SU-DHL-6 (cell line): ENCODE results near the gene ADIPOR2.

ENCODE experiments used
- H2AFZ ChIP-seq: fragments of 200-600 bp; sonication (generic); 2 replicates; pipeline ENCODE4 v1.6.1; 2014; ENCODE audit warnings: low read depth, mild to moderate bottlenecking, moderate library complexity, mixed read lengths, antibody characterized with exemption, low read length; ENCODE audit not compliant: severe bottlenecking
- H3F3A ChIP-seq: fragments of 200-600 bp; shearing (Covaris generic); 2 replicates; pipeline ENCODE4 v1.6.0; 2016; ENCODE audit warnings: antibody characterized with exemption, mild to moderate bottlenecking; ENCODE audit not compliant: insufficient read depth
- H3K27ac ChIP-seq: fragments of 200-600 bp; sonication (generic); 2 replicates; pipeline ENCODE4 v1.5.1; 2016; ENCODE audit warnings: low read depth, mild to moderate bottlenecking, low read length, moderate library complexity, mixed read lengths
- H3K27me3 ChIP-seq: fragments of 200-600 bp; sonication (generic), shearing (Covaris generic); 2 replicates; pipeline ENCODE4 v1.6.0; 2014; ENCODE audit warnings: mild to moderate bottlenecking, low read length
- H3K36me3 ChIP-seq: fragments of 200-600 bp; sonication (generic); 2 replicates; pipeline ENCODE4 v1.6.1; 2014; ENCODE audit warnings: mild to moderate bottlenecking, low read length, mixed read lengths
- H3K4me2 ChIP-seq: fragments of 300-600, 200-600 bp; shearing (Covaris generic), sonication (generic); 2 replicates; pipeline ENCODE4 v1.6.0; 2014; ENCODE audit warnings: low read length, low read depth, mild to moderate bottlenecking; ENCODE audit not compliant: poor library complexity, severe bottlenecking
- H3K4me3 ChIP-seq: fragments of 200-600 bp; sonication (generic); 2 replicates; pipeline ENCODE4 v1.5.1; 2014; ENCODE audit warnings: antibody characterized with exemption, low read length, mild to moderate bottlenecking, mixed read lengths; ENCODE audit not compliant: insufficient read depth, poor library complexity, severe bottlenecking
- H3K79me2 ChIP-seq: fragments of 200-600 bp; sonication (generic); 2 replicates; pipeline ENCODE4 v1.6.1; 2014; ENCODE audit warnings: mild to moderate bottlenecking, low read length, moderate library complexity; ENCODE audit not compliant: insufficient read depth
- H3K9ac ChIP-seq: fragments of 200-600 bp; sonication (generic); 2 replicates; pipeline ENCODE4 v1.7.0; 2014; ENCODE audit warnings: mild to moderate bottlenecking, low read length
- H3K9me2 ChIP-seq: fragments of 200-600 bp; sonication (generic); replicated peaks from 2 replicates; pipeline ENCODE4 v1.6.1; 2014; ENCODE audit warnings: low read length; ENCODE audit not compliant: insufficient read depth
- H3K9me3 ChIP-seq: fragments of 200-600 bp; sonication (generic); 2 replicates; pipeline ENCODE4 v1.6.1; 2014; ENCODE audit warnings: low read length, mixed read lengths; ENCODE audit not compliant: insufficient read depth
- H4K20me1 ChIP-seq: fragments of 200-600 bp; sonication (generic); 2 replicates; pipeline ENCODE4 v1.6.1; 2014; ENCODE audit warnings: low read depth, mild to moderate bottlenecking, antibody characterized with exemption, low read length, moderate library complexity, mixed read lengths
- EZH2phosphoT487 ChIP-seq: fragments of 200-600 bp; sonication (generic), shearing (Covaris generic); conservative IDR thresholded peaks from 2 replicates; pipeline ENCODE4 v1.6.1; 2018; ENCODE audit warnings: mild to moderate bottlenecking, antibody characterized with exemption, low read length, moderate library complexity, mixed read lengths
- TF ChIP-seq, protein P1 (sequence below): fragments of 200-600 bp; sonication (generic); IDR thresholded peaks from one replicate; pipeline ENCODE4 v1.5.1; 2017; ENCODE audit warnings: antibody characterized with exemption, mild to moderate bottlenecking, low read length, moderate library complexity; ENCODE audit not compliant: insufficient read depth, poor library complexity, severe bottlenecking

Gene ADIPOR2

DNA sequence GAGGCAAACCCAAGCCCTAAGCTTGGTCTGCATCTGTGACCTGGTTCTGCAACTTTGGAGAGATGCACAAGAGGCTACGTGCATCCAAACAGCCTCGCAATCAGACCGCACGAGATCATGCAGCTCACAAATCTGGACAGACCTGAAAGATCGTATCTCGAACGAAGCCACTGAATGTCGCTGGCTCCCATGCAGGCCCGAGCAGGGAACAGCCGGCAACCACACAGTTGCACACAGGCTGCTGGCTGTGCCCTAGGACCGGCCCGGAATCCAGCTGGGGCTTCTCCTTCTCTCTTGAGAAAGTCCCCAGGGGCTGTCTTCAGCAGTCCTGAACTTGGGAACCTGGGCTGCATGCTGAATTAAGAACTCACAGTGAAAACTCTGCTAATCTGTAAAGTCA lies 34.0 kb upstream of the ADIPOR2 start:
- H4K20me1 ChIP-seq = no peaks in the 10 kb centered on the region
- TF ChIP-seq EZH2phosphoT487 = no peak
- TF ChIP-seq, protein P1, sequence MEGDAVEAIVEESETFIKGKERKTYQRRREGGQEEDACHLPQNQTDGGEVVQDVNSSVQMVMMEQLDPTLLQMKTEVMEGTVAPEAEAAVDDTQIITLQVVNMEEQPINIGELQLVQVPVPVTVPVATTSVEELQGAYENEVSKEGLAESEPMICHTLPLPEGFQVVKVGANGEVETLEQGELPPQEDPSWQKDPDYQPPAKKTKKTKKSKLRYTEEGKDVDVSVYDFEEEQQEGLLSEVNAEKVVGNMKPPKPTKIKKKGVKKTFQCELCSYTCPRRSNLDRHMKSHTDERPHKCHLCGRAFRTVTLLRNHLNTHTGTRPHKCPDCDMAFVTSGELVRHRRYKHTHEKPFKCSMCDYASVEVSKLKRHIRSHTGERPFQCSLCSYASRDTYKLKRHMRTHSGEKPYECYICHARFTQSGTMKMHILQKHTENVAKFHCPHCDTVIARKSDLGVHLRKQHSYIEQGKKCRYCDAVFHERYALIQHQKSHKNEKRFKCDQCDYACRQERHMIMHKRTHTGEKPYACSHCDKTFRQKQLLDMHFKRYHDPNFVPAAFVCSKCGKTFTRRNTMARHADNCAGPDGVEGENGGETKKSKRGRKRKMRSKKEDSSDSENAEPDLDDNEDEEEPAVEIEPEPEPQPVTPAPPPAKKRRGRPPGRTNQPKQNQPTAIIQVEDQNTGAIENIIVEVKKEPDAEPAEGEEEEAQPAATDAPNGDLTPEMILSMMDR = no peak
- H3K79me2 ChIP-seq = no peaks in the 10 kb centered on the region
- H3K36me3 ChIP-seq = no peaks in the 10 kb centered on the region
- no peak overlapping the region for H3K27ac ChIP-seq
- H3K4me2 ChIP-seq = no peak overlapping the region
- H3K9me3 ChIP-seq = no peaks in the 10 kb centered on the region
- peaks cover 19% of the 10 kb centered on the region; the same call in 1 of the 2 replicates for H3F3A ChIP-seq
- no peak overlapping the region for H3K4me3 ChIP-seq
- no peak overlapping the region for H2AFZ ChIP-seq
- no peaks in the 10 kb centered on the region for H3K9me2 ChIP-seq
- H3K9ac ChIP-seq = no peak overlapping the region
- H3K27me3 ChIP-seq = no peaks in the 10 kb centered on the region

DNA sequence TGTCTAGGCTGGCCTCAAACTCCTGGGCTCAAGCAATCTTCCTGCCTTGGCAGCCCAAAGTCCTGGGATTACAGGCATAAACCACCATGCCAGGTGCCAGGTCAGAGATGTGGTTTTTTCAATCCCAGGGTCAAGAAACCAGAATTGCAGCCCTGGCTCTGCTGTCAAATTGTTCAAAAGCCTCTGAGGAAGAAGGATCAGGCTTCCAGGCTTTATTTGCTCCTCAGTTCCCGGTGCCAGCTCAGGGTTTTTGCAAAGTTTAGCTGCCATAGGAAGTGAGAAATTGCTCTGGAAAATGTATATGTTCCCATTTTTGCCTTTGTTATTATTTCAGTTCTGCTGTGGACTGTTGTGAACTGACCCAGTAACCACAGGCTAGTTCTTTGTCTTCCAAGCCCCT lies 33.2 kb upstream of the ADIPOR2 start:
- Histone ChIP-seq H3K9me2 (no peaks in the 10 kb centered on the region), H3K79me2 (no peaks in the 10 kb centered on the region), H3K4me2 (no peak overlapping the region), H3K36me3 (no peaks in the 10 kb centered on the region), H3K27ac (no peak overlapping the region), H3K9me3 (no peaks in the 10 kb centered on the region), H2AFZ (no peak overlapping the region), H3K27me3 (no peaks in the 10 kb centered on the region), H3K4me3 (no peak overlapping the region), H3K9ac (no peak overlapping the region), H4K20me1 (no peaks in the 10 kb centered on the region), H3F3A (peaks cover 22% of the 10 kb centered on the region; the same call in 1 of the 2 replicates)
- no peak for TF ChIP-seq EZH2phosphoT487
- TF ChIP-seq, protein P1 = no peak

DNA sequence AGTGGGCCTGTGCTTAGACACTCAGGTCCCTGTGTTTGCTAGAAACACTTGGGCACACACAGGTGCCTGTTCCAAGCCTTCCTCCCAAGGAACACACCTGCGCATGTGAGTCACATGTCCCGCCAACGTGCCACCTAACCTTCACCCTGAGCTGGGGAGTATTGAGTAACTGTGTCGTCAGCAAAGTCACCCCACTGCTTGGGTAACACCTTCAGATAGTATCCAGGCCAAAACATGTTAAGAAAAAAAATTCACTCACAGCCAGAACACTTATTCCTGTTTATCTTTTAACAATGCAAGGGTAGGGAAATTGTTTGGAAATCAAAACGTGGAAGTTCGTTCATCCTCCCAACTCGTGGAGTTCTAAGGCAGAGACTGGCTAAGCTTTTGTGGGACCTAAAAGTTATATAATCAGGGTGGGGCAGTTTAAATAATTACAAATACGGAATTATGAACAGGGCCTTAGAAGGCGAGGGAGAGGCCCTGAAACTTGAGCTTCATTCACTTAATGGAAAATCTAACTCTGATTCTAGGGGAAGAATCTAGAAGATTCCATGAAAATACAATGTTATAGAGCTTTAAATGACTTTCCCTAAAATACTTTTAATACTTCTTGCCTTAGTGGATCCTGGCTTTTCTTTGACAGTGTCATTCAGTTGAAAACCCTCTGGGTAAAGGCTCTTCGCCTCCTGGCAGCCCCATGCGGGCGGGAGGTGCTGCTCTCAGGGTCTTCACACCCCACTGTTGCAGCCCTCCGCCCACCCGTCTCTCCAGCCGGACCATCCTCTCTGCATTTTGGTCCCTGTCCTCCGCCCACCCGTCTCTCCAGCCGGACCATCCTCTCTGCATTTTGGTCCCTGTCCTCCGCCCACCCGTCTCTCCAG lies 30.3 kb upstream of the ADIPOR2 start:
- H3K9ac ChIP-seq = no peak overlapping the region
- no peaks in the 10 kb centered on the region for H4K20me1 ChIP-seq
- peaks cover 29% of the 10 kb centered on the region; the same call in 1 of the 2 replicates for H3F3A ChIP-seq
- H3K4me3 ChIP-seq = no peak overlapping the region
- H3K27ac ChIP-seq = no peak overlapping the region
- no peaks in the 10 kb centered on the region for H3K27me3 ChIP-seq
- H2AFZ ChIP-seq = no peak overlapping the region
- H3K9me3 ChIP-seq = no peaks in the 10 kb centered on the region
- no peak overlapping the region for H3K4me2 ChIP-seq
- no peaks in the 10 kb centered on the region for H3K9me2 ChIP-seq
- no peaks in the 10 kb centered on the region for H3K36me3 ChIP-seq
- TF ChIP-seq EZH2phosphoT487 = no peak
- TF ChIP-seq, protein P1 = no peak
- no peaks in the 10 kb centered on the region for H3K79me2 ChIP-seq
